Esophagus muscularis mucosa (tissue), 4 donors: ENCODE measurements around the gene DGCR2. TPM values are rescaled to one million over a fixed set of nuclear protein-coding genes. Genes with fewer than 3 reads are reported as not detected.
"Not testable (repeated sequence)": the region's sequence is repeated elsewhere in the genome, so short reads cannot be mapped to it uniquely, and the experiment has no call there.

ENCODE experiments used
- DNase-seq: peaks from one replicate; pipeline ENCODE4 v3.0.0-alpha.2; 2017; ENCODE audit errors: extremely low spot score
- H3K27ac ChIP-seq, 4 donors: fragments of 200-600 bp; sonication (generic); replicated peaks in 1 of 4; 1 replicate in 3 of 4; 2 replicates in 1 of 4; pipeline ENCODE4 v1.5.1; 2016 to 2019; ENCODE audit warnings: mild to moderate bottlenecking in 1 of 4
- H3K27me3 ChIP-seq, 4 donors: fragments of 200-600 bp; sonication (generic); one replicate each; pipeline versions ENCODE4 v1.5.1 to v1.6.0; 2016 to 2019
- H3K36me3 ChIP-seq, 4 donors: fragments of 200-600 bp; sonication (generic); one replicate each; pipeline ENCODE4 v1.5.1; 2016 to 2019
- H3K4me1 ChIP-seq, 4 donors: fragments of 200-600 bp; sonication (generic); one replicate each; pipeline ENCODE4 v1.5.1; 2016 to 2019
- H3K4me3 ChIP-seq, 4 donors: fragments of 200-600 bp; sonication (generic); 1 replicate in 2 of 4; 2 replicates in 2 of 4; pipeline ENCODE4 v1.5.1; 2016 to 2019; ENCODE audit warnings: mild to moderate bottlenecking in 4 of 4, moderate library complexity in 1 of 4
- H3K9me3 ChIP-seq, 4 donors: fragments of 200-600 bp; sonication (generic); 1 replicate in 3 of 4; 2 replicates in 1 of 4; pipeline ENCODE4 v1.5.1; 2016 to 2019
- CTCF ChIP-seq, 3 experiments: fragments of 200-600 bp in 2 of 3; fragments of 450-650 bp in 1 of 3; sonication (generic) in 2 of 3; IDR thresholded peaks; one replicate each; pipeline ENCODE4 v1.5.1; 2017 to 2019; ENCODE audit warnings: antibody characterized with exemption in 3 of 3, mild to moderate bottlenecking in 2 of 3, moderate library complexity in 1 of 3
- EP300 ChIP-seq: sonication (generic); formaldehyde crosslinking; IDR thresholded peaks from one replicate; pipeline ENCODE4 v1.6.1; 2017; ENCODE audit warnings: antibody characterized with exemption
- POLR2A ChIP-seq: fragments of 450-650 bp; IDR thresholded peaks from one replicate; pipeline ENCODE4 v1.6.1; 2017; ENCODE audit warnings: antibody characterized with exemption, moderate library complexity, mild to moderate bottlenecking, low read depth
- POLR2AphosphoS5 ChIP-seq, 2 donors: sonication (generic); formaldehyde crosslinking; IDR thresholded peaks; one replicate each; pipeline ENCODE4 v1.6.1; 2017; ENCODE audit warnings: antibody characterized with exemption in 2 of 2
- WGBS: methylation state at CpG from one replicate; pipeline ENCODE4 v1.1.5; 2018; 5-methylcytosine and 5-hydroxymethylcytosine counted together
- intact Hi-C: fragments of 100-400 bp; cut with DNase I; formaldehyde crosslinking; loops from one replicate; pipeline ENCODE4 v1.15.1; 2023
- total RNA-seq, 4 donors: library from RNA; depleted of rRNA; stranded (reverse); fragments of >200 nt; gene quantifications; one replicate each; pipeline versions ENCODE4 v1.1.0 to v1.2.1, GENCODE V29; 2016

The DGCR2 gene
- total RNA-seq, 4 donors from 2014 or later, result 45.7 to 79.6 (median 65.4) TPM

- intact Hi-C loops, result no loop called here
- Histone ChIP-seq H3K27ac (no peak overlapping the region), H3K36me3 (no peaks in the 10 kb centered on the region), H3K4me1 (peaks cover 27 to 29% (median 28%) of the 10 kb centered on the region in 4 donors), H3K4me3 (no peak overlapping the region), H3K27me3 (peaks cover 0 to 74% (median 15%) of the 10 kb centered on the region in 4 donors), H3K9me3 (no peaks in the 10 kb centered on the region)
- TF ChIP-seq EP300 (no peak), CTCF (IDR thresholded peaks at IDR 0.05) (no peak), POLR2A (no peak), POLR2AphosphoS5 (IDR thresholded peaks at IDR 0.05) (no peak)
- WGBS, result 76% methylated on average over 9 of the region's 13 CpGs
- DNase-seq, result no peak
Measured at GRCh38 chr22:19167106-19167869, 45.1 kb upstream of the DGCR2 start.

- Histone ChIP-seq H3K9me3 (no peaks in the 10 kb centered on the region), H3K27ac (no peak overlapping the region), H3K4me3 (no peak overlapping the region), H3K4me1 (peaks cover 22 to 24% (median 22%) of the 10 kb centered on the region in 4 donors), H3K27me3 (peaks cover 0 to 82% (median 15%) of the 10 kb centered on the region in 4 donors), H3K36me3 (no peaks in the 10 kb centered on the region)
- TF ChIP-seq EP300, result no peak
- TF ChIP-seq POLR2A, result no peak
- TF ChIP-seq POLR2AphosphoS5 (IDR thresholded peaks at IDR 0.05), result no peak
- 87% methylated on average over 8 of the region's 8 CpGs for WGBS
- DNase-seq, result no peak
- intact Hi-C loops, result no loop called here
Measured at GRCh38 chr22:19166421-19166820, 44.2 kb upstream of the DGCR2 start.

GRCh38 chr22:19164425-19164824 is 42.2 kb upstream of the DGCR2 start:
- Histone ChIP-seq H3K27me3 (peaks cover 0 to 84% (median 14%) of the 10 kb centered on the region in 4 donors), H3K4me1 (peaks cover 5 to 7% (median 5%) of the 10 kb centered on the region in 4 donors), H3K27ac (no peak overlapping the region), H3K9me3 (no peaks in the 10 kb centered on the region), H3K4me3 (no peak overlapping the region), H3K36me3 (no peaks in the 10 kb centered on the region)
- no peak for DNase-seq
- WGBS, result 96% methylated on average over 6 of the region's 6 CpGs
- no peak for TF ChIP-seq EP300
- TF ChIP-seq POLR2AphosphoS5 (IDR thresholded peaks at IDR 0.05), result no peak
- TF ChIP-seq CTCF (IDR thresholded peaks at IDR 0.05), result no peak
- TF ChIP-seq POLR2A, result no peak
- intact Hi-C loops, result no loop called here

GRCh38 chr22:19158649-19159048 is 36.4 kb upstream of the DGCR2 start:
- intact Hi-C loops, result not testable (repeated sequence)

GRCh38 chr22:19156109-19156508 is 33.9 kb upstream of the DGCR2 start:
- intact Hi-C loops, H3K4me3 ChIP-seq, H3K36me3 ChIP-seq, H3K4me1 ChIP-seq, H3K27ac ChIP-seq, DNase-seq, H3K9me3 ChIP-seq: not testable (repeated sequence)
- H3K27me3 ChIP-seq, result peaks cover 0 to 65% (median 5%) of the 10 kb centered on the region in 4 donors
- WGBS, result 91% methylated on average over 9 of the region's 9 CpGs

More at GRCh38 chr22:19158649-19159048, 36.4 kb upstream of the DGCR2 start:
- not testable (repeated sequence) for H3K4me1 ChIP-seq, H3K9me3 ChIP-seq, H3K27ac ChIP-seq, H3K4me3 ChIP-seq, DNase-seq, H3K36me3 ChIP-seq
- WGBS, result 85% methylated on average over 11 of the region's 11 CpGs
- H3K27me3 ChIP-seq, result peaks cover 0 to 63% (median 2%) of the 10 kb centered on the region in 4 donors

- 62% methylated on average over 8 of the region's 11 CpGs for WGBS
- no peaks in the 10 kb centered on the region for H3K36me3 ChIP-seq
- H3K4me1 ChIP-seq, result peaks cover 8 to 21% (median 18%) of the 10 kb centered on the region in 4 donors
- peaks cover 0 to 6% (median 0%) of the 10 kb centered on the region in 4 donors for H3K9me3 ChIP-seq
- DNase-seq, result no peak
- intact Hi-C loops, result no loop called here
- TF ChIP-seq POLR2A (no peak), CTCF (IDR thresholded peaks at IDR 0.05) (no peak), EP300 (no peak), POLR2AphosphoS5 (IDR thresholded peaks at IDR 0.05) (no peak)
- H3K27me3 ChIP-seq, result peaks cover 0 to 76% (median 21%) of the 10 kb centered on the region in 4 donors
- H3K27ac ChIP-seq, result no peak overlapping the region
- H3K4me3 ChIP-seq, result no peak overlapping the region
Measured at GRCh38 chr22:19152942-19153883, 31.0 kb upstream of the DGCR2 start.
